ENCODE measurements around the gene CHST2.

CHST2 gene

GRCh38 chr3:143168855-143169192, 49.3 kb downstream of the CHST2 start:
- TF ChIP-seq, protein P1, sequence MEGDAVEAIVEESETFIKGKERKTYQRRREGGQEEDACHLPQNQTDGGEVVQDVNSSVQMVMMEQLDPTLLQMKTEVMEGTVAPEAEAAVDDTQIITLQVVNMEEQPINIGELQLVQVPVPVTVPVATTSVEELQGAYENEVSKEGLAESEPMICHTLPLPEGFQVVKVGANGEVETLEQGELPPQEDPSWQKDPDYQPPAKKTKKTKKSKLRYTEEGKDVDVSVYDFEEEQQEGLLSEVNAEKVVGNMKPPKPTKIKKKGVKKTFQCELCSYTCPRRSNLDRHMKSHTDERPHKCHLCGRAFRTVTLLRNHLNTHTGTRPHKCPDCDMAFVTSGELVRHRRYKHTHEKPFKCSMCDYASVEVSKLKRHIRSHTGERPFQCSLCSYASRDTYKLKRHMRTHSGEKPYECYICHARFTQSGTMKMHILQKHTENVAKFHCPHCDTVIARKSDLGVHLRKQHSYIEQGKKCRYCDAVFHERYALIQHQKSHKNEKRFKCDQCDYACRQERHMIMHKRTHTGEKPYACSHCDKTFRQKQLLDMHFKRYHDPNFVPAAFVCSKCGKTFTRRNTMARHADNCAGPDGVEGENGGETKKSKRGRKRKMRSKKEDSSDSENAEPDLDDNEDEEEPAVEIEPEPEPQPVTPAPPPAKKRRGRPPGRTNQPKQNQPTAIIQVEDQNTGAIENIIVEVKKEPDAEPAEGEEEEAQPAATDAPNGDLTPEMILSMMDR (IDR thresholded peaks at IDR 0.05; ENCODE audit: insufficient read depth, low read length, missing control alignments) = no peak
- no peak overlapping the region for H3K4me3 ChIP-seq (ENCODE audit: low read depth, low read length)
- DNase-seq (ENCODE audit: low read depth, low spot score) = no peak
- POLR2A ChIA-PET = no interaction called here
- CTCF ChIA-PET = interaction anchor here (1.3 kb wide), 1 partner anchor 48 kb away, joined by 3 read pairs; no protein-coding TSS in a partner anchor

GRCh38 chr3:143170074-143170473, 50.5 kb downstream of the CHST2 start:
- ChIA-PET CTCF (interaction anchor here (1.1 kb wide), 1 partner anchor 12 kb away, joined by 3 read pairs; no protein-coding TSS in a partner anchor), POLR2A (no interaction called here)
- DNase-seq (ENCODE audit: low read depth, low spot score) = no peak
- no peak overlapping the region for H3K4me3 ChIP-seq (ENCODE audit: low read depth, low read length)
- TF ChIP-seq, protein P1 (IDR thresholded peaks at IDR 0.05; ENCODE audit: insufficient read depth, low read length, missing control alignments) = no peak

DNA sequence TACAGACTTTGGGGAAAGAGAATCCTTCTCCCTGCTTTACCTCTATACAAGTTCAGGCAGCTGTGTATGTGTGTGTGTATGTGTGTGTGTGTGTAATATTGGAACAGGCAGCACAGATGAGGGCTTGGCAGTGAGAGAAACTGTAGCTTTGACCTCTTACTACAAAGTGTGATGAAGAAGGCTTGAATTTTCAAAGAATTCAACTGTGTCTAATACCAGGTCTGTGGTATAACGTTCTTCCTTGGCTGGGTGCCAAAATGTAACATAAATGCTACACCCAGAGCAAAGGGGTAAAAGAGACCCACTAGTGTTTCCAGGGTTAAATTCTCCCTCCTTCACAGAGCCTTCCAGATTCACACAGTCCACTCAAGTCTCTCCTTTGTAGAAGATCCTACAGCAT, 51.1 kb downstream of the CHST2 start:
- TF ChIP-seq, protein P1 (IDR thresholded peaks at IDR 0.05; ENCODE audit: insufficient read depth, low read length, missing control alignments) = no peak
- POLR2A ChIA-PET = no interaction called here

DNA sequence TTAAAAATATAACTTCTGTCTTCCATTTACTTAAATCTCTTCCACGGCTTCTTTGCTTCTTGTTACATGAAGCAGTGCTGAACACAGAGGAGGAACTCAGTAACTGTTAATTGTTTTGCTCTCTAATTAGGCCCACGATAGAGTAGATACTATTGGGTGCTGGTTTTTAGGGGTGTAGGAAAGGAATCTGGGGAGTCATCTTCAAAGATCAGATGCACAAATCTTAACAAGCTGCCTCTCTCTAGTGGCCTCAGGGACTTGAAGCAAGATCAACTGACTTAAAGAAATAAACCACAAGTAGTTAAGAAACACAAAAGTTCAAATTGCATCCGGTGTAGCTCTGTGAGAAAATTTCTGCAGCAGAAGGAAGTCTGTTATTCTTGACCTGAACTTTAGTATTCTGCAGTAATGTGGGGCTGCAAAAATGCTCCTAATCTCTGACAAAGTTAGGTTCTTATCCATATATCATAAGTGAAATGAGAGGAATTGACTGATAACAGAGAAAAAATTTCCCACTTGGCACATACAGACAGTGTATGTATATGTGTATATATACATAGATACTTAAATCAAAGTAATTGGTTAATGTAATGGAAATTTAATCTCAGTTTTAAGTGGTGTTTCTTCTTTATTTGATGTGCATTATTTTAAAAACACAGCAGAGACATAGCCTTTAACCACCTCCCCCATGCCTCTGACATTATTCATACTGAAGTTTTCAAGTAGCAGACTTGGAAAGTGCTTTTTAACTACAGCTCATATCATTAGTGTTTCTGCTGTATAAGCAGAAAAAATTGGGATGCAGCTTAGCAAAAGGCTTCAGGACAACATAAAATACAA, 51.8 kb downstream of the CHST2 start:
- ChIA-PET CTCF (interaction anchor here (1.1 kb wide), 2 partner anchors 11 to 19 kb away, joined by 3 read pairs; no protein-coding TSS in a partner anchor), POLR2A (interaction anchor here (0.8 kb wide), 1 partner anchor 22 kb away, joined by 3 read pairs; no protein-coding TSS in a partner anchor)
- peak; percentile 28 for DNase-seq (ENCODE audit: low read depth, low spot score)
- H3K4me3 ChIP-seq (ENCODE audit: low read depth, low read length) = no peak overlapping the region
- TF ChIP-seq, protein P1 (IDR thresholded peaks at IDR 0.05; ENCODE audit: insufficient read depth, low read length, missing control alignments) = no peak

More for the DNA sequence above, 51.1 kb downstream of the CHST2 start:
- DNase-seq (ENCODE audit: low read depth, low spot score) = no peak
- H3K4me3 ChIP-seq (ENCODE audit: low read depth, low read length) = no peak overlapping the region
- CTCF ChIA-PET = interaction anchor here (1.1 kb wide), 2 partner anchors 11 to 19 kb away, joined by 3 read pairs; no protein-coding TSS in a partner anchor

DNA sequence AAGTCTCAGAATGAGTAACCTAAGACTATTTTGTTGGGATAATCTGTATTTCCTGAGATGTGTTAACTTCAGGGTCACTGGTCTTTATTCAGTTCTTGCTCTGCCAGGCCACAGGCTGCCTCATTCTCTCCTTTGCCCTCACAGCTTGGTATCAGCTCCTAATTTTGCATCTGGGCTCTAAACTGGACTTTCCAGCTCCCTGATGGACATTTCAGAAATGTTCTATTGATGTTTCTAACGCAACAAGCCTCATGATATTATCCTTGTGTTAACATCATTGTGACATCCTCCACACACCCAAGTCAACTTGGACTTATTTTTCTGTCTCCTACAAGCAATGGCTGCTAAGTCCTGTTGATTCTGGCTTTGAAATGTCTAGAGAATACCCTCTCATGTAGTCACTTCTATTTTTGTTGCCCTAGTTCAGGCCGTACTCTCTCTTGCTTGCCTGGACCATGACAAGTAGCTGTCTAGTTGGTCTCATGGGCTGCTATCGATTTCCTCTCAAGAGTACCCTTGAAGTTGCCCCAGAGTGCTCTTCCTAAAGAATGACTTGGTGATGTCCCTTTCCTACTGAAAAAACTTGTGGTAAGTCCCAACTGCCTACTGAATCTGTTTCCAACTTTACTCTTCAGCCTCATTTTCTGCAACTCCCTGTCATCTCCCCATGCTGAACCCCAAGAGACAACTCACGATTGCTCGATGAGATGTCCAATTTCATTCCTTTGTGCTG, 52.7 kb downstream of the CHST2 start:
- H3K4me3 ChIP-seq (ENCODE audit: low read depth, low read length) = no peak overlapping the region
- no peak for DNase-seq (ENCODE audit: low read depth, low spot score)
- TF ChIP-seq, protein P1 (IDR thresholded peaks at IDR 0.05; ENCODE audit: insufficient read depth, low read length, missing control alignments) = no peak
- POLR2A ChIA-PET = interaction anchor here (0.8 kb wide), 1 partner anchor 22 kb away, joined by 3 read pairs; no protein-coding TSS in a partner anchor
- CTCF ChIA-PET = interaction anchor here (1.1 kb wide), 1 partner anchor 20 kb away, joined by 3 read pairs; no protein-coding TSS in a partner anchor

DNA sequence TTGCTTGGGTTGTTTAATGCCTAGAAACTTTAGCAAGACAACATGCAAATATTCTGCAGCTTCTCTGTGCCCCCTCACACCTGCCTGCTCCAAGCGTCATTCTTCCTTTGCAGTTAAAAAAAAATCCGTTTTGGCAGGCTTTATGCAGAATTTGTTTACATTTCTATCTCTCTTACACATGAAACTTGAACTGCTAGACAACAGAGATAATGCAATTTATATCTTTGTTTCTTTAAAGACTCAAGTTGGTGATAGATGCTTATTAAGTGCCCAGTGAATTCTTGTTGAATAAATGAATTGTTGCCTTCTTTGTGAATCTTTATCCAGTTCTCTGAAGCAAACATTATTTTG, 53.2 kb downstream of the CHST2 start:
- ChIA-PET POLR2A (no interaction called here), CTCF (no interaction called here)
- TF ChIP-seq, protein P1 (IDR thresholded peaks at IDR 0.05; ENCODE audit: insufficient read depth, low read length, missing control alignments) = no peak
- DNase-seq (ENCODE audit: low read depth, low spot score) = no peak
- H3K4me3 ChIP-seq (ENCODE audit: low read depth, low read length) = no peak overlapping the region
